AG04450 (cell line): ENCODE results near the gene CD200R1. TPM values are rescaled to one million over a fixed set of nuclear protein-coding genes. Genes with fewer than 3 reads are reported as not detected.

Source experiments
- CTCF ChIA-PET: fragments of 300-600, 350-600 bp; formaldehyde crosslinking; extraction: SDS; loops from one replicate; lab custom pipeline; 2022; ENCODE audit warnings: antibody characterized with exemption, inconsistent platforms; lab: Charles Lee
- POLR2A ChIA-PET: fragments of 350-600 bp; formaldehyde crosslinking; extraction: SDS; loops from one replicate; lab custom pipeline; 2021; ENCODE audit warnings: antibody characterized with exemption, inconsistent platforms; lab: Yijun Ruan, JAX
- DNase-seq: peaks from one replicate; pipeline ENCODE4 v3.0.0-alpha.2; 2011; ENCODE audit warnings: low read depth, low spot score
- H3K27ac ChIP-seq: one replicate; pipeline ENCODE4 v1.5.1; 2012; ENCODE audit warnings: low read depth, low read length, control low read depth
- H3K27me3 ChIP-seq: one replicate; pipeline ENCODE4 v1.6.0; 2012; ENCODE audit warnings: low read length; ENCODE audit not compliant: control insufficient read depth, insufficient read depth
- H3K4me3 ChIP-seq: 2 replicates; pipeline ENCODE4 v1.5.1; 2011; ENCODE audit warnings: mild to moderate bottlenecking, low read depth, low read length, control low read depth
- H3K9me3 ChIP-seq: 2 replicates; pipeline ENCODE4 v1.5.1; 2012; ENCODE audit warnings: low read length; ENCODE audit not compliant: control insufficient read depth, insufficient read depth
- CTCF ChIP-seq: IDR thresholded peaks from 2 replicates; pipeline ENCODE4 v1.5.1; 2011; ENCODE audit warnings: low read depth, low read length, control low read depth, inconsistent platforms
- polyA plus RNA-seq: library from polyadenylated mRNA; depleted of rRNA; stranded (reverse); fragments of >200 nt; gene quantifications from 2 replicates; pipeline ENCODE4 v1.2.3, GENCODE V29; 2011; rRNA removed

Gene CD200R1
- polyA plus RNA-seq, 1 experiment, result not detected

- DNase-seq, result no peak
- POLR2A ChIA-PET, result no interaction called here
These were observed 103.2 kb downstream of the CD200R1 start for GRCh38 chr3:112871735-112872134.

More at GRCh38 chr3:112871735-112872134, 103.2 kb downstream of the CD200R1 start:
- no peaks in the 10 kb centered on the region; the same call in 1 of the 2 replicates for H3K9me3 ChIP-seq
- CTCF ChIA-PET, result no interaction called here
- peaks cover 2% of the 10 kb centered on the region for H3K27me3 ChIP-seq
- TF ChIP-seq CTCF, result no peak
- no peak overlapping the region for H3K27ac ChIP-seq
- no peak overlapping the region for H3K4me3 ChIP-seq

Other genes starting within 250 kb of the CD200R1 start
- gene CD200R1L, start 128.2 kb downstream of the CD200R1 start, polyA plus RNA-seq, result not detected in 2 replicates
- 14.9 and 17.3 TPM in 2 replicates for gene GTPBP8, start 15.9 kb upstream of the CD200R1 start, polyA plus RNA-seq
- gene BOC, start 236.5 kb upstream of the CD200R1 start, polyA plus RNA-seq, result 11.2 and 13.4 TPM in 2 replicates